HCT116 (cell line): Measurements from ENCODE around the gene MTUS2. TPM values are rescaled to one million over a fixed set of nuclear protein-coding genes. Genes with fewer than 3 reads are reported as not detected.

ENCODE experiments used
- ATAC-seq: fragments of 200-7000 bp; cut with Tn5 transposase; 2 replicates; pipeline ENCODE4 v1.9.1; 2020; ENCODE audit warnings: mild to moderate bottlenecking, moderate library complexity
- BruUV-seq: library from RNA; stranded (reverse); fragments of 400-500 nt; replicated peaks from 2 replicates; lab custom pipeline; 2021; lab: Mats Ljungman, UMichigan
- CTCF ChIA-PET: fragments of 300-600 bp; sonication (Branson Sonifier 250); formaldehyde crosslinking; loops from one replicate; lab custom pipeline; 2021; ENCODE audit warnings: antibody characterized with exemption; lab: Charles Lee
- POLR2A ChIA-PET: fragments of 300-600, 350-600 bp; sonication (Branson Sonifier 250); formaldehyde crosslinking; loops from one replicate; lab custom pipeline; 2021; ENCODE audit warnings: antibody characterized with exemption; lab: Charles Lee
- RAD21 ChIA-PET, 2 experiments: fragments of 300-600 bp; sonication (Branson Sonifier 250); formaldehyde crosslinking; loops; one replicate each; lab custom pipeline; 2023; ENCODE audit warnings: low total read pairs in 2 of 2; ENCODE audit not compliant: uncharacterized antibody in 2 of 2, unreplicated experiment in 2 of 2, low non-redundant PET in 1 of 2; lab: Charles Lee
- DNase-seq: peaks from one replicate; pipeline ENCODE4 v3.0.0-alpha.2; 2010; ENCODE audit warnings: low read depth, low spot score
- H2AFZ ChIP-seq: fragments of 200-600 bp; shearing (Covaris generic), sonication (generic); 2 replicates; pipeline ENCODE4 v1.6.1; 2017; ENCODE audit warnings: low read depth, mixed run types, mixed read lengths, antibody characterized with exemption, low read length; ENCODE audit not compliant: poor library complexity, severe bottlenecking
- H3K27ac ChIP-seq: 2 replicates; pipeline ENCODE4 v1.5.1; 2012; ENCODE audit warnings: low read depth, low read length
- H3K27me3 ChIP-seq: fragments of 200-600 bp; sonication (generic); 2 replicates; pipeline ENCODE4 v1.6.1; 2016; ENCODE audit warnings: mixed run types, low read length, mixed read lengths; ENCODE audit not compliant: insufficient read depth
- H3K36me3 ChIP-seq, 2 experiments: fragments of 200-500 bp in 1 of 2; fragments of 200-600 bp in 1 of 2; sonication (Bioruptor generic) in 1 of 2; sonication (generic) in 1 of 2; 2 replicates each; pipeline versions ENCODE4 v1.5.1 to v1.6.1; 2014 to 2016; ENCODE audit warnings: low read length in 2 of 2, inconsistent platforms in 1 of 2, mixed read lengths in 1 of 2, mixed run types in 1 of 2; ENCODE audit not compliant: insufficient read depth in 2 of 2, control insufficient read depth in 1 of 2
- H3K4me1 ChIP-seq, 2 experiments: fragments of 200-600 bp in 1 of 2; sonication (generic) in 1 of 2; 2 replicates each; pipeline versions ENCODE4 v1.5.1 to v1.6.1; 2012 to 2017; ENCODE audit warnings: low read length in 2 of 2, inconsistent platforms in 1 of 2, mild to moderate bottlenecking in 1 of 2, mixed read lengths in 1 of 2, mixed run types in 1 of 2, moderate library complexity in 1 of 2; ENCODE audit not compliant: insufficient read depth in 2 of 2, control insufficient read depth in 1 of 2
- H3K4me2 ChIP-seq: fragments of 200-600 bp; sonication (generic); 2 replicates; pipeline ENCODE4 v1.6.1; 2017; ENCODE audit warnings: mixed run types, low read length, mixed read lengths
- H3K4me3 ChIP-seq, 2 experiments: fragments of 200-600 bp in 1 of 2; sonication (generic) in 1 of 2; replicated peaks in 1 of 2; 2 replicates each; pipeline ENCODE4 v1.5.1; 2011 to 2016; ENCODE audit warnings: low read length in 2 of 2, control low read depth in 1 of 2, low read depth in 1 of 2, mild to moderate bottlenecking in 1 of 2, mixed read lengths in 1 of 2, mixed run types in 1 of 2
- H3K79me2 ChIP-seq: fragments of 200-600 bp; sonication (generic); 2 replicates; pipeline ENCODE4 v1.6.1; 2017; ENCODE audit warnings: mild to moderate bottlenecking, mixed run types, low read length, moderate library complexity, mixed read lengths; ENCODE audit not compliant: insufficient read depth
- H3K9ac ChIP-seq: fragments of 200-600 bp; sonication (generic); 2 replicates; pipeline ENCODE4 v1.6.1; 2016; ENCODE audit warnings: low read length, mixed read lengths
- H3K9me2 ChIP-seq: fragments of 200-600 bp; sonication (generic), shearing (Covaris generic); 2 replicates; pipeline ENCODE4 v1.6.1; 2017; ENCODE audit warnings: mixed run types, mild to moderate bottlenecking, moderate library complexity; ENCODE audit not compliant: insufficient read depth
- H3K9me3 ChIP-seq, 2 experiments: fragments of 200-500 bp in 1 of 2; fragments of 200-600 bp in 1 of 2; sonication (Bioruptor generic) in 1 of 2; sonication (generic) in 1 of 2; 2 replicates each; pipeline ENCODE4 v1.6.1; 2014 to 2017; ENCODE audit warnings: low read length in 2 of 2, mixed read lengths in 2 of 2, inconsistent platforms in 1 of 2, low read depth in 1 of 2, mild to moderate bottlenecking in 1 of 2, mixed run types in 1 of 2, moderate library complexity in 1 of 2; ENCODE audit not compliant: control insufficient read depth in 1 of 2, insufficient read depth in 1 of 2
- H4K20me1 ChIP-seq: fragments of 200-600 bp; sonication (generic), shearing (Covaris generic); 2 replicates; pipeline ENCODE4 v1.6.1; 2017; ENCODE audit warnings: mixed run types, mild to moderate bottlenecking, moderate library complexity; ENCODE audit not compliant: insufficient read depth
- EZH2phosphoT487 ChIP-seq: fragments of 200-600 bp; IDR thresholded peaks from 2 replicates; pipeline ENCODE4 v1.6.1; 2018; ENCODE audit warnings: antibody characterized with exemption, borderline replicate concordance
- JUND ChIP-seq: IDR thresholded peaks from 2 replicates; pipeline ENCODE4 v1.6.1; 2012
- POLR2AphosphoS5 ChIP-seq: IDR thresholded peaks from 2 replicates; pipeline ENCODE4 v1.6.1; 2011; ENCODE audit warnings: mild to moderate bottlenecking, low read depth, low read length, moderate library complexity
- SIN3A ChIP-seq: IDR thresholded peaks from 2 replicates; pipeline ENCODE4 v1.6.1; 2012; ENCODE audit warnings: low read depth
- SP1 ChIP-seq: IDR thresholded peaks from 2 replicates; pipeline ENCODE4 v1.6.1; 2012; ENCODE audit warnings: low read depth
- SRF ChIP-seq: IDR thresholded peaks from 2 replicates; pipeline ENCODE4 v1.6.1; 2012; ENCODE audit warnings: low read depth
- TCF7L2 ChIP-seq: IDR thresholded peaks from 2 replicates; pipeline ENCODE4 v1.7.0; 2011; ENCODE audit warnings: borderline replicate concordance, inconsistent platforms; ENCODE audit not compliant: insufficient read depth, insufficient read length; ENCODE audit errors: extremely low read depth
- ZFX ChIP-seq: fragments of 450-650 bp; IDR thresholded peaks from 2 replicates; pipeline ENCODE4 v1.6.1; 2017
- intact Hi-C: fragments of 100-400 bp; cut with micrococcal nuclease; formaldehyde crosslinking; loops from 2 replicates; pipeline ENCODE4 v1.10.0; 2022
- total RNA-seq: library from RNA; stranded (reverse); gene quantifications from one replicate; pipeline ENCODE4 v1.2.1, GENCODE V29; 2021; ENCODE audit not compliant: unreplicated experiment
- TF ChIP-seq, protein P1 (sequence below): IDR thresholded peaks from 2 replicates; pipeline ENCODE4 v1.6.1; 2012; ENCODE audit warnings: low read depth

MTUS2 gene
- total RNA-seq, 1 experiment from 2014 or later: 0.02 TPM

- H3K36me3 ChIP-seq: no peaks in the 10 kb centered on the region
- TF ChIP-seq EZH2phosphoT487: no peak
- no peak for TF ChIP-seq ZFX
- TF ChIP-seq POLR2AphosphoS5: no peak
- TF ChIP-seq SIN3A: no peak
- TF ChIP-seq TCF7L2: no peak
- TF ChIP-seq, protein P1, sequence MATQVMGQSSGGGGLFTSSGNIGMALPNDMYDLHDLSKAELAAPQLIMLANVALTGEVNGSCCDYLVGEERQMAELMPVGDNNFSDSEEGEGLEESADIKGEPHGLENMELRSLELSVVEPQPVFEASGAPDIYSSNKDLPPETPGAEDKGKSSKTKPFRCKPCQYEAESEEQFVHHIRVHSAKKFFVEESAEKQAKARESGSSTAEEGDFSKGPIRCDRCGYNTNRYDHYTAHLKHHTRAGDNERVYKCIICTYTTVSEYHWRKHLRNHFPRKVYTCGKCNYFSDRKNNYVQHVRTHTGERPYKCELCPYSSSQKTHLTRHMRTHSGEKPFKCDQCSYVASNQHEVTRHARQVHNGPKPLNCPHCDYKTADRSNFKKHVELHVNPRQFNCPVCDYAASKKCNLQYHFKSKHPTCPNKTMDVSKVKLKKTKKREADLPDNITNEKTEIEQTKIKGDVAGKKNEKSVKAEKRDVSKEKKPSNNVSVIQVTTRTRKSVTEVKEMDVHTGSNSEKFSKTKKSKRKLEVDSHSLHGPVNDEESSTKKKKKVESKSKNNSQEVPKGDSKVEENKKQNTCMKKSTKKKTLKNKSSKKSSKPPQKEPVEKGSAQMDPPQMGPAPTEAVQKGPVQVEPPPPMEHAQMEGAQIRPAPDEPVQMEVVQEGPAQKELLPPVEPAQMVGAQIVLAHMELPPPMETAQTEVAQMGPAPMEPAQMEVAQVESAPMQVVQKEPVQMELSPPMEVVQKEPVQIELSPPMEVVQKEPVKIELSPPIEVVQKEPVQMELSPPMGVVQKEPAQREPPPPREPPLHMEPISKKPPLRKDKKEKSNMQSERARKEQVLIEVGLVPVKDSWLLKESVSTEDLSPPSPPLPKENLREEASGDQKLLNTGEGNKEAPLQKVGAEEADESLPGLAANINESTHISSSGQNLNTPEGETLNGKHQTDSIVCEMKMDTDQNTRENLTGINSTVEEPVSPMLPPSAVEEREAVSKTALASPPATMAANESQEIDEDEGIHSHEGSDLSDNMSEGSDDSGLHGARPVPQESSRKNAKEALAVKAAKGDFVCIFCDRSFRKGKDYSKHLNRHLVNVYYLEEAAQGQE: no peak
- TF ChIP-seq SP1: no peak
- no peak for TF ChIP-seq JUND
- no peak for TF ChIP-seq SRF
- TF ChIP-seq, all 23 proteins: peak for 0
- ATAC-seq (no peak), DNase-seq (no peak)
- ChIA-PET CTCF (no interaction called here), RAD21 (no interaction called here), POLR2A (no interaction called here)
- Histone ChIP-seq H3K9me2 (no peaks in the 10 kb centered on the region), H3K4me3 (no peak overlapping the region), H3K79me2 (no peaks in the 10 kb centered on the region), H3K27me3 (0 out of 2 replicates have a peak, but pooled peaks cover 9% of the 10 kb centered on the region), H2AFZ (no peak overlapping the region), H3K9me3 (no peaks in the 10 kb centered on the region), H3K4me1 (no peaks in the 10 kb centered on the region), H3K27ac (no peak overlapping the region), H4K20me1 (no peaks in the 10 kb centered on the region), H3K4me2 (no peak overlapping the region), H3K9ac (no peak overlapping the region)
- intact Hi-C loops: no loop called here
- BruUV-seq: no TSS peak
Observed at GRCh38 chr13:29022968-29023367, 202.8 kb downstream of the MTUS2 start.
